D721Med (cell line): ENCODE measurements around the gene CPSF3.
"Not testable (repeated sequence)": the region's sequence is repeated elsewhere in the genome, so short reads cannot be mapped to it uniquely, and the experiment has no call there.

Experiments
- DNase-seq: peaks from one replicate; pipeline ENCODE4 v3.0.0; 2011; ENCODE audit warnings: low spot score; ENCODE audit not compliant: insufficient read length
- FAIRE-seq: peaks from 2 replicates; lab custom pipeline; 2011; peaks lifted over from hg19 to GRCh38; lab: Jason Lieb, UNC
- TF ChIP-seq, protein P1 (sequence below): IDR thresholded peaks from 2 replicates; pipeline ENCODE4 v1.5.1; 2012; ENCODE audit warnings: mild to moderate bottlenecking, control low read depth; ENCODE audit not compliant: insufficient read depth; ENCODE audit errors: missing control alignments

CPSF3 gene

DNA sequence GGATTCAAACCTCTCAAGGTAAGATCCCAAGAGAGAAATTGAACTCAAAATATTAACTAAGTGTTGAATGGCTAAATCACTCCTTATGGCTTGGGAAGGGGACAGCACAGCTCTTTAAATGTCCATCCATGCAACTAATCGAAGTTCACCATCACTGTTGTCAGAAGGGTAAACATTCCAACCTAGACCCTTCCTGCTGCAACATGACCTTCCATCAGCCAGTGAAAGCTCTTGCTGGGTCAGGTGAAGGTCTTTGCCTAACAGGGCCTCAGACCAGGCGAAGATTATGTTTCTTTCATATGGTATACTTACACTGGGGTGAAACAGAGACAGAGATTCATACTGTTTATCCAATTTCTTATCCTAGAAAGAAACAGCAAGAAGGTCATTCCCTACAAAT, 67.3 kb downstream of the CPSF3 start:
- DNase-seq, result no peak
- TF ChIP-seq, protein P1, sequence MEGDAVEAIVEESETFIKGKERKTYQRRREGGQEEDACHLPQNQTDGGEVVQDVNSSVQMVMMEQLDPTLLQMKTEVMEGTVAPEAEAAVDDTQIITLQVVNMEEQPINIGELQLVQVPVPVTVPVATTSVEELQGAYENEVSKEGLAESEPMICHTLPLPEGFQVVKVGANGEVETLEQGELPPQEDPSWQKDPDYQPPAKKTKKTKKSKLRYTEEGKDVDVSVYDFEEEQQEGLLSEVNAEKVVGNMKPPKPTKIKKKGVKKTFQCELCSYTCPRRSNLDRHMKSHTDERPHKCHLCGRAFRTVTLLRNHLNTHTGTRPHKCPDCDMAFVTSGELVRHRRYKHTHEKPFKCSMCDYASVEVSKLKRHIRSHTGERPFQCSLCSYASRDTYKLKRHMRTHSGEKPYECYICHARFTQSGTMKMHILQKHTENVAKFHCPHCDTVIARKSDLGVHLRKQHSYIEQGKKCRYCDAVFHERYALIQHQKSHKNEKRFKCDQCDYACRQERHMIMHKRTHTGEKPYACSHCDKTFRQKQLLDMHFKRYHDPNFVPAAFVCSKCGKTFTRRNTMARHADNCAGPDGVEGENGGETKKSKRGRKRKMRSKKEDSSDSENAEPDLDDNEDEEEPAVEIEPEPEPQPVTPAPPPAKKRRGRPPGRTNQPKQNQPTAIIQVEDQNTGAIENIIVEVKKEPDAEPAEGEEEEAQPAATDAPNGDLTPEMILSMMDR, result no peak
- no peak for FAIRE-seq

DNA sequence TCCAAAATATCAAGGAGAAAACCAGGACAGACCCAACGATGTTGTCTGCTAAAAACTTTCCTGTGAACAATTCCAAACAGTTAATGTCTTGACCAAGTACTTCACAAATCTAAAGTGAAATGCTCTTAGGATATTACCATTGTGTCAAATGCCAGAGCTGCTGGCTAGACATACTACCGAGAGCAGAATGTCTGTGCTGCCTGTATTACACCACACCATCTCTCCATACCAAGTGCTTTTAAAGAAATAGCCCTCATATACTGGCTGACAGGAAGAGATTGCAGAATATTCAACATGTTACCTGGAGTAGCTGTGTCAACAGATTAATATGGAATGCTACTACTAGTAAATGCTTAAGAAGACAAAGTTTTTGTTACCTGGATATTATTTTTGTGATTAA, 69.5 kb downstream of the CPSF3 start:
- FAIRE-seq, result no peak
- TF ChIP-seq, protein P1, result no peak
- DNase-seq, result no peak

DNA sequence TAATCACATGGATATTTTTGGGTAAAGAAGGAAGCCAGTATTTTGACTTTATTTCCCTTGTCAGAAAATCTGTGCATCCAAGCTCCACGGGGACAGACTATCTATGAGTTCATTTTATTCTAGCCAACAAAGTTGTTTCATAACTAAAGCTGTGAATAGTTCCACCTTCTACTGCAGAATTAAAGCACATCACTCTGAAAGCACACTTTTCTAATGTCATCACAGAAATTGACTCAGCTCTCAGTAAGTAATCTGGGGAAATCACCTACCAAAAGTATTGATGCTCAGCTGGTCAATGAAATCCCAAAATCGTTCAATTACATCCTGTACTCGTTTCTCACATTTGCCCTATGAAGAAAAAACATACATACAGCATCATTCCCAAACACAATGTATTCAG, 70.0 kb downstream of the CPSF3 start:
- DNase-seq (no peak), FAIRE-seq (no peak)
- TF ChIP-seq, protein P1, result no peak

DNA sequence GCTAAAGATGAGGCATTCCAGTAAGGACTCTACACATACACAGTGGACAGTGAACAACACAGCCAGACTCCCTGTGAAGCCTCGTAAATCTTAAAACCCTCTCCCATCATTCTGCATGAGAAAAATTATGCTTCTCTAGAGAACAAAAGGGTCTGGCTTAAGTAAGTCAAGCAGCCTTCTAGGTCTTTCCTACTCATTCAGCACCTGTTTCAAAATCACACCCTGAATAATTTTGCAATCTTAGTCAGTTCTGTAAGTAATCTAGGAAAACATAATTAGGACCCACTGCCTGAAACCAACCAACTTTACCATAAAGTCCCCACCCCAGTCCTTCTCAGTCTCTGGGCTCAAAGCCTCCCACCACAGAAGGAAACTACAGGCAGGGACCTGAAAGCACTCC, 70.6 kb downstream of the CPSF3 start:
- TF ChIP-seq, protein P1, result no peak
- FAIRE-seq (no peak), DNase-seq (no peak)

DNA sequence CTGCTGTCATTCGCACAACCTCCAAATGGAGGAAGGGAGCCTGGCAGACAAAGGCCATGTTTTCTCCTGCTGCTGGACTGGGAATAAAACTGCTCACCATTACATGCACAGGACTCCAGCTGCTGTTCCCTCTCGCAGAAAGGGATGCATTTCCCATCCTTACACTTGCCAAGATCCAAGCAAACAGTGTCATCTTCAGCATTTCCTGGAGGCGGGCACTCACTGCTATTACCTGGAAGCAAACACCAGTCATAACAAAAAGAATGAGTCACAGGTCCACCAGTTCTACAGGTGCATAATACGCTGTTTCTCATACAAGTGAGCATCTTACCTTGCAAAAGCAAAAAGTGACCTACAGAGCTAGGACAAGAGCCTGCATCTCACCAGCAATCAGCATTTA, 73.6 kb downstream of the CPSF3 start:
- no peak for FAIRE-seq
- TF ChIP-seq, protein P1, result no peak

DNA sequence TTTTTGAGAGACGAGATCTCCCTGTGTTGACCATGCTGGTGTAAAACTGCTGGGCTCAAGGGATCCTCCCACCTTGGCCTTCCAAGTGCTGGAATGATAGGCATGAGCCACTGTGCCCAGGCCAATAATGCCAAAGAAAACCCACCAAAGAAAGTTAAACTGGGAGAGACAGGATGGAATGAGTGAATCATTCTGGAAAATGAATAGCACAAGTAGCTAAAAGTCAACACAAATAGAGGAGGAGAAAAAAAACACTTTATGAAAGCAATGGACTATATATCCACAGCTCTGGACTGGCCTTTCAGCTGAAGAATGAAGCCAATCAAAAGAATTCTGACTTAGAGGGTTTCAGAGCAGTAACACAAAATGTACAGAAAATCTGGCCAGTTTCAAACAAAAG, 74.8 kb downstream of the CPSF3 start:
- TF ChIP-seq, protein P1, result no peak
- DNase-seq, result no peak
- FAIRE-seq, result no peak

More for the DNA sequence above, 73.6 kb downstream of the CPSF3 start:
- no peak for DNase-seq

DNA sequence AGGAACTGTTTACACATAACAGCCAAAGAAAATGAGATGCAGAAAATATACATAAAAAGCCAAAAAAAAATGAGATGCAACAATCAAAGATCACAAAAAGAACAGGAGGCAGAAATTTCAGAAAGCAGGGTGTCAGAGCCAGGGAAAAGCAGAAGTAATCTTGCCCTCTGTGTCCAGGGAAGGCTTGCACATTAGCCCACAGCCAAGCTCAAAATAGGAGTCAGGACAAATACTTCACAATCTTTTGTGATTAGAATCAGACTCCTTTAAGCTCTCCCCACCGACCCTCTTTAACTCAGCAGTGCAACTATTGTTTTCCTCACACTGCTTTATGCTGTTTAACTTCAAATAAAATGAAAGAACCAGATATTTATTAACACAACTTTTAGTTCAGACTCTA, 85.5 kb downstream of the CPSF3 start:
- no peak for FAIRE-seq
- TF ChIP-seq, protein P1, result no peak

DNA sequence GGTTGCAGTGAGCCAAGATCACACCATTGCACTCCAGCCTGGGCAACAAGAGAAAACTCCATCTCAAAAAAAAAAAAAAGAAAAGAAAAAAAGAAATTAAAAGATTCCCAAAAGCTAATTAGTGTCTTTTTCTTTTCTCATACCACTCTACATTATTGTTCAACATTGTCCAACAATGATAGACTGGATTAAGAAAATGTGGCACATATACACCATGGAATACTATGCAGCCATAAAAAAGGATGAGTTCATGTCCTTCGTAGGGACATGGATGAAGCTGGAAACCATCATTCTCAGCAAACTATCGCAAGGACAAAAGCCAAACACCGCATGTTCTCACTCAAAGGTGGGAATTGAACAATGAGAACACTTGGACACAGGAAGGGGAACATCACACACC, 90.5 kb downstream of the CPSF3 start:
- FAIRE-seq, DNase-seq: not testable (repeated sequence)

More for the DNA sequence above, 85.5 kb downstream of the CPSF3 start:
- no peak for DNase-seq
